HEK293 (cell line): ENCODE results near the gene GPR17.

ENCODE experiments used
- RBAK ChIP-seq: fragments of 450-650 bp; formaldehyde crosslinking; IDR thresholded peaks from 2 replicates; pipeline ENCODE4 v1.5.1; 2016; ENCODE audit warnings: missing biosample characterization, missing genetic modification characterization
- SP7 ChIP-seq: fragments of 450-650 bp; formaldehyde crosslinking; IDR thresholded peaks from 2 replicates; pipeline ENCODE4 v1.5.1; 2016; ENCODE audit warnings: missing biosample characterization, missing genetic modification characterization
- YY1 ChIP-seq: fragments of 450-650 bp; formaldehyde crosslinking; IDR thresholded peaks from 2 replicates; pipeline ENCODE4 v1.5.1; 2018; ENCODE audit warnings: missing biosample characterization, missing genetic modification characterization
- ZBTB48 ChIP-seq: fragments of 450-650 bp; formaldehyde crosslinking; IDR thresholded peaks from 2 replicates; pipeline ENCODE4 v1.5.1; 2016; ENCODE audit warnings: missing biosample characterization, missing genetic modification characterization
- TF ChIP-seq, protein P1 (sequence below): IDR thresholded peaks from 2 replicates; pipeline ENCODE4 v1.6.1; 2011; ENCODE audit warnings: mild to moderate bottlenecking, low read depth, low read length, borderline replicate concordance
- TF ChIP-seq, protein P2 (sequence below): fragments of 450-650 bp; formaldehyde crosslinking; IDR thresholded peaks from 2 replicates; pipeline ENCODE4 v1.5.1; 2016; ENCODE audit warnings: missing biosample characterization, missing genetic modification characterization

DNA sequence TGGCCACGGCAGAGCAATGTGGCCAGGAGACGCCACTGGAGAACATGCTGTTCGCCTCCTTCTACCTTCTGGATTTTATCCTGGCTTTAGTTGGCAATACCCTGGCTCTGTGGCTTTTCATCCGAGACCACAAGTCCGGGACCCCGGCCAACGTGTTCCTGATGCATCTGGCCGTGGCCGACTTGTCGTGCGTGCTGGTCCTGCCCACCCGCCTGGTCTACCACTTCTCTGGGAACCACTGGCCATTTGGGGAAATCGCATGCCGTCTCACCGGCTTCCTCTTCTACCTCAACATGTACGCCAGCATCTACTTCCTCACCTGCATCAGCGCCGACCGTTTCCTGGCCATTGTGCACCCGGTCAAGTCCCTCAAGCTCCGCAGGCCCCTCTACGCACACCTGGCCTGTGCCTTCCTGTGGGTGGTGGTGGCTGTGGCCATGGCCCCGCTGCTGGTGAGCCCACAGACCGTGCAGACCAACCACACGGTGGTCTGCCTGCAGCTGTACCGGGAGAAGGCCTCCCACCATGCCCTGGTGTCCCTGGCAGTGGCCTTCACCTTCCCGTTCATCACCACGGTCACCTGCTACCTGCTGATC is 4.9 kb downstream of the GPR17 start:
- TF ChIP-seq, protein P1, sequence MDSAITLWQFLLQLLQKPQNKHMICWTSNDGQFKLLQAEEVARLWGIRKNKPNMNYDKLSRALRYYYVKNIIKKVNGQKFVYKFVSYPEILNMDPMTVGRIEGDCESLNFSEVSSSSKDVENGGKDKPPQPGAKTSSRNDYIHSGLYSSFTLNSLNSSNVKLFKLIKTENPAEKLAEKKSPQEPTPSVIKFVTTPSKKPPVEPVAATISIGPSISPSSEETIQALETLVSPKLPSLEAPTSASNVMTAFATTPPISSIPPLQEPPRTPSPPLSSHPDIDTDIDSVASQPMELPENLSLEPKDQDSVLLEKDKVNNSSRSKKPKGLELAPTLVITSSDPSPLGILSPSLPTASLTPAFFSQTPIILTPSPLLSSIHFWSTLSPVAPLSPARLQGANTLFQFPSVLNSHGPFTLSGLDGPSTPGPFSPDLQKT = no peak
- TF ChIP-seq, protein P2, sequence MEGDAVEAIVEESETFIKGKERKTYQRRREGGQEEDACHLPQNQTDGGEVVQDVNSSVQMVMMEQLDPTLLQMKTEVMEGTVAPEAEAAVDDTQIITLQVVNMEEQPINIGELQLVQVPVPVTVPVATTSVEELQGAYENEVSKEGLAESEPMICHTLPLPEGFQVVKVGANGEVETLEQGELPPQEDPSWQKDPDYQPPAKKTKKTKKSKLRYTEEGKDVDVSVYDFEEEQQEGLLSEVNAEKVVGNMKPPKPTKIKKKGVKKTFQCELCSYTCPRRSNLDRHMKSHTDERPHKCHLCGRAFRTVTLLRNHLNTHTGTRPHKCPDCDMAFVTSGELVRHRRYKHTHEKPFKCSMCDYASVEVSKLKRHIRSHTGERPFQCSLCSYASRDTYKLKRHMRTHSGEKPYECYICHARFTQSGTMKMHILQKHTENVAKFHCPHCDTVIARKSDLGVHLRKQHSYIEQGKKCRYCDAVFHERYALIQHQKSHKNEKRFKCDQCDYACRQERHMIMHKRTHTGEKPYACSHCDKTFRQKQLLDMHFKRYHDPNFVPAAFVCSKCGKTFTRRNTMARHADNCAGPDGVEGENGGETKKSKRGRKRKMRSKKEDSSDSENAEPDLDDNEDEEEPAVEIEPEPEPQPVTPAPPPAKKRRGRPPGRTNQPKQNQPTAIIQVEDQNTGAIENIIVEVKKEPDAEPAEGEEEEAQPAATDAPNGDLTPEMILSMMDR (tag by site-specific recombination) = no peak
- no peak for TF ChIP-seq ZBTB48 (tag by site-specific recombination)
- no peak for TF ChIP-seq RBAK (tag by site-specific recombination)
- TF ChIP-seq YY1 = no peak
- no peak for TF ChIP-seq SP7 (tag by site-specific recombination)
